B cell (primary cell): ENCODE measurements around the gene DGCR2. TPM values are rescaled to one million over a fixed set of nuclear protein-coding genes. Genes with fewer than 3 reads are reported as not detected.

Source experiments
- ATAC-seq: fragments of 200-7000 bp; cut with Tn5 transposase; one replicate; pipeline ENCODE4 v1.10.0; 2021; ENCODE audit warnings: low read depth, mild to moderate bottlenecking, moderate number of reproducible peaks, moderate library complexity
- CTCF ChIA-PET: fragments of 350-600 bp; sonication (Branson Sonifier 250); formaldehyde crosslinking; loops from one replicate; lab custom pipeline; 2021; ENCODE audit warnings: antibody characterized with exemption, inconsistent platforms; lab: Charles Lee
- POLR2A ChIA-PET: fragments of 350-600 bp; sonication (Branson Sonifier 250); formaldehyde crosslinking; loops from one replicate; lab custom pipeline; 2021; ENCODE audit warnings: antibody characterized with exemption; lab: Charles Lee
- DNase-seq: peaks from one replicate; pipeline ENCODE4 v3.0.0; 2013
- H2AFZ ChIP-seq: 2 replicates; pipeline ENCODE4 v1.6.1; 2012; ENCODE audit warnings: mild to moderate bottlenecking, low read depth, low read length; ENCODE audit not compliant: insufficient read depth, poor library complexity, severe bottlenecking
- H3K27ac ChIP-seq, 2 donors: 1 replicate in 1 of 2; 2 replicates in 1 of 2; pipeline ENCODE4 v1.5.1; 2012 to 2013; ENCODE audit warnings: low read length in 2 of 2, mild to moderate bottlenecking in 2 of 2, moderate library complexity in 1 of 2
- H3K27me3 ChIP-seq, 4 experiments: fragments of 200-600 bp in 1 of 4; sonication (generic) in 1 of 4; replicated peaks in 1 of 4; 1 replicate in 2 of 4; 2 replicates in 2 of 4; pipeline versions ENCODE4 v1.6.1 to v1.7.0; 2013 to 2016; ENCODE audit warnings: low read length in 3 of 4, mild to moderate bottlenecking in 2 of 4, mixed read lengths in 1 of 4, moderate library complexity in 1 of 4; ENCODE audit not compliant: insufficient read depth in 4 of 4, control insufficient read depth in 3 of 4; ENCODE audit errors: control extremely low read depth in 1 of 4
- H3K36me3 ChIP-seq, 2 experiments: replicated peaks in 1 of 2; 1 replicate in 1 of 2; 2 replicates in 1 of 2; pipeline versions ENCODE4 v1.6.1 to v1.7.1; 2013; ENCODE audit warnings: low read length in 1 of 2; ENCODE audit not compliant: insufficient read depth in 2 of 2, control insufficient read depth in 1 of 2; ENCODE audit errors: control extremely low read depth in 1 of 2, extremely low read depth in 1 of 2
- H3K4me1 ChIP-seq, 2 donors: fragments of 200-600 bp in 1 of 2; sonication (generic) in 1 of 2; 1 replicate in 1 of 2; 2 replicates in 1 of 2; pipeline versions ENCODE4 v1.5.1 to v1.6.1; 2013 to 2017; ENCODE audit warnings: low read length in 2 of 2; ENCODE audit not compliant: control insufficient read depth in 2 of 2, insufficient read depth in 2 of 2
- H3K4me2 ChIP-seq: replicated peaks from 2 replicates; pipeline ENCODE3; 2012; ENCODE audit warnings: mild to moderate bottlenecking, low read depth, low read length; ENCODE audit not compliant: poor library complexity, severe bottlenecking
- H3K4me3 ChIP-seq, 5 experiments: fragments of 200-600 bp in 1 of 5; sonication (generic) in 1 of 5; 1 replicate in 3 of 5; 2 replicates in 2 of 5; pipeline versions ENCODE4 v1.5.1 to v1.7.0; 2011 to 2016; ENCODE audit warnings: low read length in 4 of 5, mild to moderate bottlenecking in 4 of 5, low read depth in 2 of 5, control low read depth in 1 of 5, moderate library complexity in 1 of 5; ENCODE audit not compliant: insufficient read depth in 1 of 5; ENCODE audit errors: control extremely low read depth in 1 of 5, extremely low read depth in 1 of 5
- H3K79me2 ChIP-seq: fragments of 200-600 bp; sonication (generic); one replicate; pipeline ENCODE4 v1.6.0; 2016; ENCODE audit warnings: low read length; ENCODE audit not compliant: control insufficient read depth, insufficient read depth
- H3K9ac ChIP-seq: fragments of 200-600 bp; sonication (generic); 2 replicates; pipeline ENCODE4 v1.6.1; 2017; ENCODE audit warnings: mild to moderate bottlenecking, low read length, moderate library complexity
- H3K9me3 ChIP-seq, 3 donors: one replicate each; pipeline versions ENCODE4 v1.6.1 to v1.7.1; 2013; ENCODE audit warnings: low read length in 2 of 3; ENCODE audit not compliant: control insufficient read depth in 2 of 3, insufficient read depth in 1 of 3; ENCODE audit errors: control extremely low read depth in 1 of 3
- H4K20me1 ChIP-seq: 2 replicates; pipeline ENCODE4 v1.6.0; 2012; ENCODE audit warnings: mild to moderate bottlenecking, low read length; ENCODE audit not compliant: insufficient read depth, control insufficient read depth, poor library complexity, severe bottlenecking
- H3K27ac Mint-ChIP-seq: one replicate; pipeline ENCODE4 v1.8.0; 2021; ENCODE audit warnings: mixed read lengths
- H3K27me3 Mint-ChIP-seq: one replicate; pipeline ENCODE4 v1.8.0; 2021; ENCODE audit warnings: mixed read lengths
- H3K4me1 Mint-ChIP-seq: one replicate; pipeline ENCODE4 v1.8.0; 2021; ENCODE audit warnings: mixed read lengths
- H3K4me3 Mint-ChIP-seq: one replicate; pipeline ENCODE4 v1.8.0; 2021; ENCODE audit warnings: mixed read lengths
- H3K9me3 Mint-ChIP-seq: one replicate; pipeline ENCODE4 v1.8.0; 2022; ENCODE audit warnings: mixed read lengths; ENCODE audit not compliant: insufficient read depth
- EZH2 ChIP-seq: IDR thresholded peaks from 2 replicates; pipeline ENCODE4 v1.6.1; 2012; ENCODE audit warnings: borderline replicate concordance, low read depth, mild to moderate bottlenecking, moderate library complexity, low read length; ENCODE audit not compliant: insufficient read depth, poor library complexity, severe bottlenecking
- WGBS: methylation state at CpG from one replicate; pipeline ENCODE4 v1.1.5; 2013; ENCODE audit warnings: missing lambda C conversion rate; ENCODE audit not compliant: insufficient coverage; 5-methylcytosine and 5-hydroxymethylcytosine counted together
- intact Hi-C: fragments of 100-400 bp; cut with micrococcal nuclease; formaldehyde crosslinking; loops from one replicate; pipeline ENCODE4 v1.10.0; 2022
- polyA plus RNA-seq: library from polyadenylated mRNA; depleted of rRNA; stranded (reverse); fragments of >200 nt; gene quantifications from 2 replicates; pipeline ENCODE4 v1.2.3, GENCODE V29; 2012
- total RNA-seq, 2 donors: library from RNA; stranded (reverse); fragments of 120-200 nt in 1 of 2; gene quantifications; 1 replicate in 1 of 2; 2 replicates in 1 of 2; pipeline versions ENCODE4 v1.2.3 to v1.2.4, GENCODE V29; 2013 to 2022
- TF ChIP-seq, protein P1 (sequence below): fragments of 200-600 bp; IDR thresholded peaks from one replicate; pipeline ENCODE4 v1.8.0; 2022; ENCODE audit warnings: antibody characterized with exemption, mild to moderate bottlenecking

The DGCR2 gene
- total and polyA plus RNA-seq, 2 donors (not counting 1 experiment from before 2014, with no cell fraction given) = 28.8 to 49.5 TPM

DNA sequence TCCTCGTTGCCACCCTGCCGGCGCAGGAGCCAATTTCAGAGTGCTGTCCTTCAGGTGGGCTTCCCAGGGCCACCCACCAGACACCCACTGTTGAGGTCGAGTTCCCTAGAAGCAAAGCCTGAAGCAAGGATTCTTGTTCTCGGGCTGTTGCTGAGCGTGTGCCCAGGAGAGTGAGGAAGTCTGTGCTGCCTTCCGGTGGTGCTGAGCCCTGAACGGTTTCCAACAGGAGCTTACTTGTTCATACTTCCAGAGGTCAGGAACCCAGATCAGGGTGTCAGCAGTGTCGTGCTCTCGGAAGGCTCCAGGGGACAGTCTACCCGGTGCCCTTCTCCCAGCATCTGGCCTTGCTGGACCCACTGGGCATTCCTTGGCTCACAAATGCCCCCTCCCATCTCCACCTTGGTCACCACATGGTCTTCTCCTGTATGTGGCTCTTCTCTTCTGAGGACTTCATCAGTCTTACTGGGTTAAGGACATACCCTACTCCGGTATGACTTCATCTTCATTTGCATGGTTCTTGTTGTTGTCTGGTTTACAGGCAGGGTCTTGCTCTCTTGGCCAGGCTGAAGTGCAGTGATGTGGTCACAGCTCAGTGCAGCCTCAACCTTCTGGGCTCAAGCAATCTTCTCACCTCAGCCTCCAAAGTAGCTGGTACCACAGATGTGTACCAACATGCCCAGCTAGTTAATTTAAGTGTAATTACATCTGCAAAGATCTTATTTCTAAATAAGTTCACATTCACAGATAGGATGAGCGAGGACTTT, 45.1 kb upstream of the DGCR2 start:
- H3K79me2 ChIP-seq = peaks cover 27% of the 10 kb centered on the region
- peaks cover 0 to 22% (median 3%) of the 10 kb centered on the region in 3 donors for H3K9me3 ChIP-seq
- H3K9ac ChIP-seq = no peak overlapping the region
- 84% methylated on average over 13 of the region's 13 CpGs for WGBS
- H3K36me3 ChIP-seq = no peaks in the 10 kb centered on the region
- no peak overlapping the region for H3K4me3 Mint-ChIP-seq
- peaks cover 29 to 33% of the 10 kb centered on the region in 2 donors for H3K4me1 ChIP-seq
- H3K27me3 Mint-ChIP-seq = peaks cover 29% of the 10 kb centered on the region
- H3K4me3 ChIP-seq = no peak overlapping the region
- ChIA-PET CTCF (no interaction called here), POLR2A (no interaction called here)
- H2AFZ ChIP-seq = no peak overlapping the region
- H3K9me3 Mint-ChIP-seq = peaks cover 2% of the 10 kb centered on the region
- H3K27me3 ChIP-seq = peaks cover 0 to 46% (median 25%) of the 10 kb centered on the region in 4 experiments
- no peak overlapping the region for H3K27ac ChIP-seq
- TF ChIP-seq EZH2 = no peak
- TF ChIP-seq, protein P1, sequence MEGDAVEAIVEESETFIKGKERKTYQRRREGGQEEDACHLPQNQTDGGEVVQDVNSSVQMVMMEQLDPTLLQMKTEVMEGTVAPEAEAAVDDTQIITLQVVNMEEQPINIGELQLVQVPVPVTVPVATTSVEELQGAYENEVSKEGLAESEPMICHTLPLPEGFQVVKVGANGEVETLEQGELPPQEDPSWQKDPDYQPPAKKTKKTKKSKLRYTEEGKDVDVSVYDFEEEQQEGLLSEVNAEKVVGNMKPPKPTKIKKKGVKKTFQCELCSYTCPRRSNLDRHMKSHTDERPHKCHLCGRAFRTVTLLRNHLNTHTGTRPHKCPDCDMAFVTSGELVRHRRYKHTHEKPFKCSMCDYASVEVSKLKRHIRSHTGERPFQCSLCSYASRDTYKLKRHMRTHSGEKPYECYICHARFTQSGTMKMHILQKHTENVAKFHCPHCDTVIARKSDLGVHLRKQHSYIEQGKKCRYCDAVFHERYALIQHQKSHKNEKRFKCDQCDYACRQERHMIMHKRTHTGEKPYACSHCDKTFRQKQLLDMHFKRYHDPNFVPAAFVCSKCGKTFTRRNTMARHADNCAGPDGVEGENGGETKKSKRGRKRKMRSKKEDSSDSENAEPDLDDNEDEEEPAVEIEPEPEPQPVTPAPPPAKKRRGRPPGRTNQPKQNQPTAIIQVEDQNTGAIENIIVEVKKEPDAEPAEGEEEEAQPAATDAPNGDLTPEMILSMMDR = no peak
- intact Hi-C loops = no loop called here
- peaks cover 28% of the 10 kb centered on the region for H3K4me1 Mint-ChIP-seq
- H3K27ac Mint-ChIP-seq = no peak overlapping the region
- peaks cover 5% of the 10 kb centered on the region for H4K20me1 ChIP-seq
- ATAC-seq (no peak), DNase-seq (no peak)
- no peak overlapping the region for H3K4me2 ChIP-seq

DNA sequence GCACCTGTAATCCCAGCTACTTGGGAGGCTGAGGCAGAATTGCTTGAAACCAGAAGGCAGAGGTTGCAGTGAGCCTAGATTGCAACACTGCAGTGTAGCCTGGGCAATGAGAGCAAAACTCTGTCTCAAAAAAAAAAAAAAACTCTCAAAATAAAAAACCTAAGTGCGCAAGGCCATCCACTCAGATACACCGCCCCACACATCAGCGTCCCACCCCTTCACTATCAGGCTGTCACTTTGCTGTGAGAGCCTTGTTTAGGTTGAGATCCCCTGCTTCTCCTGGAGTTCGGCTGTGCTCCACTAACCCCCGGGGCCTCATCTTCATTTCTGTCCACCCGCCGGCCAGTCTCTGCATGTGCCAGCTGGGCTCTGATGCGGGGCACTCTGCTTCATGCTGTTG, 44.2 kb upstream of the DGCR2 start:
- ATAC-seq (no peak), DNase-seq (no peak)
- Histone ChIP-seq H3K4me3 (no peak overlapping the region), H3K79me2 (peaks cover 19% of the 10 kb centered on the region), H3K4me2 (no peak overlapping the region), H3K27me3 (peaks cover 0 to 46% (median 25%) of the 10 kb centered on the region in 4 experiments), H3K27ac (no peak overlapping the region), H3K4me1 (peaks cover 24 to 29% of the 10 kb centered on the region in 2 donors), H3K9me3 (peaks cover 0 to 22% (median 3%) of the 10 kb centered on the region in 3 donors), H3K36me3 (no peaks in the 10 kb centered on the region), H2AFZ (no peak overlapping the region), H3K9ac (no peak overlapping the region), H4K20me1 (no peaks in the 10 kb centered on the region)
- WGBS = 82% methylated on average over 7 of the region's 8 CpGs
- Mint-ChIP-seq H3K4me3 (no peak overlapping the region), H3K4me1 (peaks cover 23% of the 10 kb centered on the region), H3K27ac (no peak overlapping the region), H3K27me3 (peaks cover 29% of the 10 kb centered on the region), H3K9me3 (peaks cover 2% of the 10 kb centered on the region)
- CTCF ChIA-PET = no interaction called here
- POLR2A ChIA-PET = no interaction called here
- TF ChIP-seq, protein P1 = no peak
- TF ChIP-seq EZH2 = no peak
- intact Hi-C loops = no loop called here
